Heart left ventricle (tissue), 13 donors: ENCODE measurements around the gene KSR2.

Source experiments
- POLR2A ChIP-seq, 2 donors: fragments of 450-650 bp; IDR thresholded peaks; one replicate each; pipeline ENCODE4 v1.6.1; 2017; ENCODE audit warnings: antibody characterized with exemption in 2 of 2, mild to moderate bottlenecking in 2 of 2, moderate library complexity in 2 of 2
- TF ChIP-seq, protein P1 (sequence below), 12 donors: fragments of 200-600 bp; sonication (generic) in 4 of 12; IDR thresholded peaks; one replicate each; pipeline versions ENCODE4 v1.5.0 to v1.8.0; 2018 to 2022; ENCODE audit warnings: antibody characterized with exemption in 12 of 12, mild to moderate bottlenecking in 5 of 12
- donor health status: ischemic (EF 13 %, LVEDD 7.1; RV severe dilation, severe dysfunction).
- donor health status: DM: no; HTN: yes; CAD: no.
- donor health status: DM: no; HTN: no; CAD: no.
- donor health status: ischemic (EF 25% LVEDD 6.9; RV normal size, moderate dysfunction).
- donor health status: ischemic (EF 25% LVEDD 5.7; RV mildly dilated, moderate dysfunction).
- donor health status: ischemic (EF 35%, LVEDD 5.7; RV mildly dilated, moderate dysfunction).
- donor health status: nonischemic (EF 11% LVEDD 7.7; RV severe dilation, severe dysfunction).
- donor health status: DM: yes; HTN: yes; CAD: no.
- donor health status: PGD.
- donor health status: ischemic (EF 29% LVEDD 5.4; RV normal size, mild dysfunction).
- donor health status: nonischemic (EF 23%, LVEDD 6.1; RV moderate dilation, normal function).

DNA sequence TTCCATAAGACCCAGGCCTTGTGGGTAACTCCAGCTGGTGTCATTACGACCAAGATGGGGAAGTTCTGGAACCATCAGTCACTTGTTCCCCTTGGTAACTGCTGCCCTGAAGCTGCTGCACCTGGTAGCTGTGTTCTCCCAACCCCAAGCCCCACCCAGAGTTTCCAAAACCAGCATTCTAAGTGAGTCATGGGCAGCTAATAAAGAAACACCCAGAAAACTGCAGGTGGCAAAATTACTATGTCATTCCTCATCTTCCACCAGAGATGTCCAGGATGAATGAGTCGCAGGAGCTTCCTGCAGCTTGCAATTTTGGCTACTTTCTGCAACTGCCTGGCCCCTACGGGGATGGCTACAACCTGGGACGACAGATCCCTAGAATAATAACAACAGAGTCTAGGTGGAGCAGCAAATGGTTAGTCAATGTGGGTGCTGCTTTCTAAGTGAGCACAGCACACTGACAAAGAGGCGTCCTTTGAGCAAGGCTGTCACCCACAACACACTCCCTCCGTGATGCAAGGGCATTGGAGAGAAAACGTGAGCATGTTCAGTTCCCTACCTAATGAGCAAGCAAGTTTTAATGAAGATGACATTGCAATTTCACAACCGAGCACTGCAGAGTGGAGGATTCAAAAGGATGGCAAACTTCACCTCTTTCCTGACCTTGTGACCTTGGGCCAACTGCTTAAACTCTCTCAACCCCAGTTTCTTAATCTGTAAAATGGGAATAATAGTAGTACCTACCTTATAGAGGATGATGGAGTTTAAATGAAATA is 306.0 kb downstream of the KSR2 start:
- TF ChIP-seq, protein P1, sequence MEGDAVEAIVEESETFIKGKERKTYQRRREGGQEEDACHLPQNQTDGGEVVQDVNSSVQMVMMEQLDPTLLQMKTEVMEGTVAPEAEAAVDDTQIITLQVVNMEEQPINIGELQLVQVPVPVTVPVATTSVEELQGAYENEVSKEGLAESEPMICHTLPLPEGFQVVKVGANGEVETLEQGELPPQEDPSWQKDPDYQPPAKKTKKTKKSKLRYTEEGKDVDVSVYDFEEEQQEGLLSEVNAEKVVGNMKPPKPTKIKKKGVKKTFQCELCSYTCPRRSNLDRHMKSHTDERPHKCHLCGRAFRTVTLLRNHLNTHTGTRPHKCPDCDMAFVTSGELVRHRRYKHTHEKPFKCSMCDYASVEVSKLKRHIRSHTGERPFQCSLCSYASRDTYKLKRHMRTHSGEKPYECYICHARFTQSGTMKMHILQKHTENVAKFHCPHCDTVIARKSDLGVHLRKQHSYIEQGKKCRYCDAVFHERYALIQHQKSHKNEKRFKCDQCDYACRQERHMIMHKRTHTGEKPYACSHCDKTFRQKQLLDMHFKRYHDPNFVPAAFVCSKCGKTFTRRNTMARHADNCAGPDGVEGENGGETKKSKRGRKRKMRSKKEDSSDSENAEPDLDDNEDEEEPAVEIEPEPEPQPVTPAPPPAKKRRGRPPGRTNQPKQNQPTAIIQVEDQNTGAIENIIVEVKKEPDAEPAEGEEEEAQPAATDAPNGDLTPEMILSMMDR (IDR thresholded peaks at IDR 0.05) = no peak
- TF ChIP-seq POLR2A (IDR thresholded peaks at IDR 0.05) = no peak
